Activated CD4-positive, alpha-beta T cell treated with anti-CD3 and anti-CD28 coated beads, Interleukin-2, amount 10 ng/mL, durations not matched to agents 24 days and 14 days (primary cell): ENCODE measurements around the gene LIME1. TPM values are rescaled to one million over a fixed set of nuclear protein-coding genes. Genes with fewer than 3 reads are reported as not detected.

ENCODE experiments used
- DNase-seq: peaks from one replicate; pipeline ENCODE4 v3.0.0; 2022
- H3K27ac Mint-ChIP-seq: one replicate; pipeline ENCODE4 v1.8.0; 2022; ENCODE audit warnings: mild to moderate bottlenecking, mixed read lengths
- H3K27me3 Mint-ChIP-seq: one replicate; pipeline ENCODE4 v1.8.0; 2022; ENCODE audit warnings: mixed read lengths
- H3K36me3 Mint-ChIP-seq: one replicate; pipeline ENCODE4 v1.8.0; 2022; ENCODE audit warnings: low read depth, mild to moderate bottlenecking, mixed read lengths
- H3K4me1 Mint-ChIP-seq: one replicate; pipeline ENCODE4 v1.8.0; 2021; ENCODE audit warnings: mixed read lengths
- H3K4me3 Mint-ChIP-seq: one replicate; pipeline ENCODE4 v1.8.0; 2022; ENCODE audit warnings: mild to moderate bottlenecking, moderate library complexity, mixed read lengths
- H3K9me3 Mint-ChIP-seq: one replicate; pipeline ENCODE4 v1.8.0; 2021; ENCODE audit warnings: mixed read lengths
- intact Hi-C: fragments of 100-400 bp; cut with micrococcal nuclease; formaldehyde crosslinking; loops from one replicate; pipeline ENCODE4 v1.15.1; 2023
- total RNA-seq: library from RNA; stranded (reverse); gene quantifications from 2 replicates; pipeline ENCODE4 v1.2.3, GENCODE V29; 2022

Gene LIME1
- total RNA-seq, 1 donor from 2014 or later: 12.2 TPM

DNA sequence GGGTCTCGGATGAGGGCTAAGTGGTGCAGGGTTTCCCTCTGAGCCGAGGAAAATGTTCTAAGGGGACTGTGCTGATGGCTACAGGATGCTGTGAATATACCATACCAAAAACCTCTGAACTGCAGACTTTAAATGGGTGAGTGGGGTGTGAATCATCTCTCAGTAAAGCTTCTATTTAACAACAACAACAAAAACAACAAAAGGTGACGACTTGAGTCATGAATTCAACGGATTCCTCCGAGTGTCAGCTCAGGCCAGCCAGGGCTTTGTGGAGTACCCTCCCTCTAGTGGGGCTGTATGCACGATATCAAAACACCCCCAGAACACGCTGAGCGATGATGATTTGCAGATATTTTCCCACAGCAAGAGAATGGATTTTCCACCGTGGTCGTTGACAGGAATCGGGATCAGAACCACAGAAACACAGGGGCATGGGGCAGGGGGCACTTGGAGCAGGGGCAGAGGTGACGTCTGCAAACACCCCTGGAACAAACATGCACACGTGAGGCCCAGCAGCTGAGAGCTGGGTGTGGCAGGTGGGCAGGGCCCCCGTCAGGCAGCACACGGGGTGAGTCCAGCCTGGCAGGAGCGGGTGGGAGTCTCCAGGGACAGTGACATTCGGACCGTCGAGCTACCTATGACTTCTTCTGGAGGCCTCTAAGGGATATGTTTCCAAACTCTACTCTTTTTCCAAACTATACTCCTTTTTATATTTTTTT is 41.7 kb downstream of the LIME1 start:
- H3K36me3 Mint-ChIP-seq: no peaks in the 10 kb centered on the region
- no peak for DNase-seq
- intact Hi-C loops: no loop called here
- no peak overlapping the region for H3K27ac Mint-ChIP-seq
- H3K4me3 Mint-ChIP-seq: no peak overlapping the region
- no peaks in the 10 kb centered on the region for H3K9me3 Mint-ChIP-seq
- H3K4me1 Mint-ChIP-seq: peaks cover 7% of the 10 kb centered on the region
- H3K27me3 Mint-ChIP-seq: no peaks in the 10 kb centered on the region

- Mint-ChIP-seq H3K9me3 (no peaks in the 10 kb centered on the region), H3K27ac (no peak overlapping the region), H3K4me1 (peaks cover 7% of the 10 kb centered on the region), H3K27me3 (no peaks in the 10 kb centered on the region), H3K4me3 (no peak overlapping the region), H3K36me3 (no peaks in the 10 kb centered on the region)
- intact Hi-C loops: no loop called here
- no peak for DNase-seq
Observed at GRCh38 chr20:63778857-63779256, 42.4 kb downstream of the LIME1 start.

GRCh38 chr20:63781181-63781580 is 44.7 kb downstream of the LIME1 start:
- intact Hi-C loops: no loop called here
- no peak overlapping the region for H3K27ac Mint-ChIP-seq
- H3K4me1 Mint-ChIP-seq: peaks cover 11% of the 10 kb centered on the region
- no peak for DNase-seq
- H3K4me3 Mint-ChIP-seq: no peak overlapping the region
- H3K27me3 Mint-ChIP-seq: no peaks in the 10 kb centered on the region
- no peaks in the 10 kb centered on the region for H3K9me3 Mint-ChIP-seq
- H3K36me3 Mint-ChIP-seq: no peaks in the 10 kb centered on the region

GRCh38 chr20:63782051-63782471 is 45.6 kb downstream of the LIME1 start:
- intact Hi-C loops: no loop called here
- Mint-ChIP-seq H3K27ac (no peak overlapping the region), H3K4me1 (peaks cover 14% of the 10 kb centered on the region), H3K4me3 (no peak overlapping the region), H3K27me3 (no peaks in the 10 kb centered on the region), H3K36me3 (no peaks in the 10 kb centered on the region), H3K9me3 (no peaks in the 10 kb centered on the region)
- no peak for DNase-seq

DNA sequence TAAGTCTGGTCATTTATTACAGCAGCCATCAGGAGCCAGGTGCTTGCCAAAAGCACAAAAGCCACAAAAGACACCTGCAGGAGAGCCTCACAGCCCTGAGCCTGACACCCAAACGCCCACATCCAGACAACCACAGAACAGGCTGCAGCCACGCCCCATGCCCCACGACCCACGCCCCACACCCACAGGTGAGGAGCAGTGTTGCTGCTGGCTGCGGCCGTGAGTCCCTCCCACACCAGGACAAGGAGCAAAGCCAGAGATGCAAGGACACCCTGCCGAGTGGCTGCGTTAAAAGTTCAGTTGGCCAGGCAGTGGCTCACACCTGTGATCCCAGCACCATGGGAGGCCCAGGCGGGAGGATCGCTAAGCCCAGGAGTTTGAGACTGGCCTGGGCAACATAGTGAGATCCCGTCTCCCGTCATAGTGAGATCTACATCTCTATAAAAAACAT is 46.1 kb downstream of the LIME1 start:
- DNase-seq: no peak
- H3K27me3 Mint-ChIP-seq: no peaks in the 10 kb centered on the region
- no peak overlapping the region for H3K4me3 Mint-ChIP-seq
- peaks cover 14% of the 10 kb centered on the region for H3K4me1 Mint-ChIP-seq
- no peaks in the 10 kb centered on the region for H3K9me3 Mint-ChIP-seq
- no peak overlapping the region for H3K27ac Mint-ChIP-seq
- intact Hi-C loops: no loop called here
- H3K36me3 Mint-ChIP-seq: no peaks in the 10 kb centered on the region

- no peak overlapping the region for H3K27ac Mint-ChIP-seq
- no peaks in the 10 kb centered on the region for H3K9me3 Mint-ChIP-seq
- intact Hi-C loops: no loop called here
- no peaks in the 10 kb centered on the region for H3K36me3 Mint-ChIP-seq
- H3K27me3 Mint-ChIP-seq: no peaks in the 10 kb centered on the region
- no peak for DNase-seq
- H3K4me3 Mint-ChIP-seq: no peak overlapping the region
- peaks cover 14% of the 10 kb centered on the region for H3K4me1 Mint-ChIP-seq
Observed at GRCh38 chr20:63783970-63784369, 47.5 kb downstream of the LIME1 start.

GRCh38 chr20:63785691-63786131 is 49.2 kb downstream of the LIME1 start:
- H3K27ac Mint-ChIP-seq: no peak overlapping the region
- DNase-seq: no peak
- H3K4me1 Mint-ChIP-seq: peaks cover 14% of the 10 kb centered on the region
- no peaks in the 10 kb centered on the region for H3K36me3 Mint-ChIP-seq
- H3K9me3 Mint-ChIP-seq: no peaks in the 10 kb centered on the region
- no peaks in the 10 kb centered on the region for H3K27me3 Mint-ChIP-seq
- no peak overlapping the region for H3K4me3 Mint-ChIP-seq
- intact Hi-C loops: loop anchor here (2.0 kb wide), 1 partner anchor 79 kb away; the partner anchor contains the start of gene TPD52L2

DNA sequence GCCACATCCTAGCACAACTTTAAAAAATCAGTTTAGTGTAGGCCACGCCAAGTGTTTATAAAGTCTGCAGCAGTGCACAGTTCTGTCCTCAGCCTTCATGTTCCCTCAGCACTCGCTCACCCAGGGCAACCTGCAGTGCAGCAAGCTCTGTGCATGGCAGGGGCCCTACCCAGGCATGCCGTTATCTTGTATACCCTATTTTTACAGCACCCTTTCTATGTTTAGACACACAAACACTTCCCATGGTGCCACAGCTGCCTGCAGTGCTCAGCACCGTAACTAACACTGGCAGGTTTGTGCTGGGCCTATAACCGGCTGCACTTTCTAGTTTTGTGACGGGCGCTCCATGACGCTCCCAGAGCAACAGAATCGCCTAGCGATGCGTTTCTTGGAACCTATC is 50.8 kb downstream of the LIME1 start:
- H3K4me1 Mint-ChIP-seq: peaks cover 11% of the 10 kb centered on the region
- H3K27ac Mint-ChIP-seq: no peak overlapping the region
- H3K9me3 Mint-ChIP-seq: no peaks in the 10 kb centered on the region
- no peaks in the 10 kb centered on the region for H3K36me3 Mint-ChIP-seq
- no peak for DNase-seq
- no peak overlapping the region for H3K4me3 Mint-ChIP-seq
- intact Hi-C loops: loop anchor here (2.0 kb wide), 1 partner anchor 77 kb away; the partner anchor contains the start of gene TPD52L2
- H3K27me3 Mint-ChIP-seq: no peaks in the 10 kb centered on the region

DNA sequence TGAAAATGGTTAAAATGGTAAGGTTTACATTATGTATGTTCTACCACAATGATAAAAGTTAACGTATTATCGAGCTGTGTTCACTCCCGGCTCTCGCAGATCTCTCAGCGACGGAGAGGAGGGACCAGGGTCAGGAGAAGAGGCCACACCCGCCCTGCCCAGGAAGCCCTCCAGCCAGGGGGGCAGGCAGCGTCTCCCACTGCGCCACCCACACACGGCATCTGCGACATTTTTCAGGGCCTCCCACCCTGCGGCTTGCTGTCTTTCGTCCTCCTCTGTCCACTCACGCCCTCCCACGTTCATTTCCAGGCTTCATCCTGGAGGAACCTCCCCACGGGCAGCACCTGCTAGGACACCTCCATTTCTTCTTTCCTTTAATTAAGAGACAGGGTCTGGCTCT is 51.3 kb downstream of the LIME1 start:
- Mint-ChIP-seq H3K27ac (no peak overlapping the region), H3K4me1 (peaks cover 7% of the 10 kb centered on the region), H3K27me3 (no peaks in the 10 kb centered on the region), H3K9me3 (no peaks in the 10 kb centered on the region), H3K36me3 (no peaks in the 10 kb centered on the region), H3K4me3 (no peak overlapping the region)
- no peak for DNase-seq
- intact Hi-C loops: loop anchor here (2.0 kb wide), 1 partner anchor 77 kb away; the partner anchor contains the start of gene TPD52L2

Other genes with a start within 250 kb of the LIME1 start
- 0.28 and 0.66 TPM in 2 replicates for gene EEF1A2, start 237.6 kb upstream of the LIME1 start, total RNA-seq
- gene PPDPF, start 215.9 kb upstream of the LIME1 start, total RNA-seq: 125 and 130 TPM in 2 replicates
- 0.19 and 0.35 TPM in 2 replicates for gene PTK6, start 199.3 kb upstream of the LIME1 start, total RNA-seq
- not detected in 2 replicates for gene SRMS, start 188.9 kb upstream of the LIME1 start, total RNA-seq
- 0.12 and 0.16 TPM in 2 replicates for gene FNDC11, start 182.5 kb upstream of the LIME1 start, total RNA-seq
- gene HELZ2, start 162.4 kb upstream of the LIME1 start, total RNA-seq: 13.7 and 15.9 TPM in 2 replicates
- 13.9 and 14.1 TPM in 2 replicates for gene GMEB2, start 109.6 kb upstream of the LIME1 start, total RNA-seq
- gene STMN3, start 83.2 kb upstream of the LIME1 start, total RNA-seq: 9.7 and 10.7 TPM in 2 replicates
- 60.7 and 64.7 TPM in 2 replicates for gene RTEL1, start 78.4 kb upstream of the LIME1 start, total RNA-seq
- gene TNFRSF6B, start 40.0 kb upstream of the LIME1 start, total RNA-seq: not detected in 2 replicates
- 63.4 and 70.4 TPM in 2 replicates for gene ARFRP1, start 28.7 kb upstream of the LIME1 start, total RNA-seq
- 37.3 and 38.1 TPM in 2 replicates for gene ZGPAT, start 28.6 kb upstream of the LIME1 start, total RNA-seq
- 41.0 and 43.6 TPM in 2 replicates for gene SLC2A4RG, start 3.1 kb downstream of the LIME1 start, total RNA-seq
- gene ZBTB46, start 94.6 kb downstream of the LIME1 start, total RNA-seq: 0.84 and 1.0 TPM in 2 replicates
- 0.19 TPM in 1 of 2 replicates, not detected in the other for gene ABHD16B, start 124.8 kb downstream of the LIME1 start, total RNA-seq
- 75.9 and 78.8 TPM in 2 replicates for gene TPD52L2, start 128.6 kb downstream of the LIME1 start, total RNA-seq
- gene DNAJC5, start 158.5 kb downstream of the LIME1 start, total RNA-seq: 42.3 and 43.1 TPM in 2 replicates
- 48.1 and 49.5 TPM in 2 replicates for gene UCKL1, start 219.8 kb downstream of the LIME1 start, total RNA-seq
- 26.0 and 26.9 TPM in 2 replicates for gene ZNF512B, start 233.3 kb downstream of the LIME1 start, total RNA-seq
- gene SAMD10, start 243.0 kb downstream of the LIME1 start, total RNA-seq: 34.4 and 37.5 TPM in 2 replicates
- 79.5 and 81.3 TPM in 2 replicates for gene PRPF6, start 244.5 kb downstream of the LIME1 start, total RNA-seq